Thyroid gland (tissue), 4 donors: ENCODE data around the gene RAMP3.

Experiments used
- POLR2A ChIP-seq, 2 donors: fragments of 450-650 bp; IDR thresholded peaks; one replicate each; pipeline ENCODE4 v1.6.1; 2017; ENCODE audit warnings: antibody characterized with exemption in 2 of 2, mild to moderate bottlenecking in 2 of 2, moderate library complexity in 1 of 2
- TF ChIP-seq, protein P1 (sequence below), 6 experiments: fragments of 200-600 bp in 3 of 6; fragments of 450-650 bp in 3 of 6; sonication (generic) in 3 of 6; IDR thresholded peaks; one replicate each; pipeline ENCODE4 v1.5.1; 2016 to 2019; ENCODE audit warnings: antibody characterized with exemption in 6 of 6, mild to moderate bottlenecking in 2 of 6, inconsistent platforms in 1 of 6, moderate library complexity in 1 of 6

DNA sequence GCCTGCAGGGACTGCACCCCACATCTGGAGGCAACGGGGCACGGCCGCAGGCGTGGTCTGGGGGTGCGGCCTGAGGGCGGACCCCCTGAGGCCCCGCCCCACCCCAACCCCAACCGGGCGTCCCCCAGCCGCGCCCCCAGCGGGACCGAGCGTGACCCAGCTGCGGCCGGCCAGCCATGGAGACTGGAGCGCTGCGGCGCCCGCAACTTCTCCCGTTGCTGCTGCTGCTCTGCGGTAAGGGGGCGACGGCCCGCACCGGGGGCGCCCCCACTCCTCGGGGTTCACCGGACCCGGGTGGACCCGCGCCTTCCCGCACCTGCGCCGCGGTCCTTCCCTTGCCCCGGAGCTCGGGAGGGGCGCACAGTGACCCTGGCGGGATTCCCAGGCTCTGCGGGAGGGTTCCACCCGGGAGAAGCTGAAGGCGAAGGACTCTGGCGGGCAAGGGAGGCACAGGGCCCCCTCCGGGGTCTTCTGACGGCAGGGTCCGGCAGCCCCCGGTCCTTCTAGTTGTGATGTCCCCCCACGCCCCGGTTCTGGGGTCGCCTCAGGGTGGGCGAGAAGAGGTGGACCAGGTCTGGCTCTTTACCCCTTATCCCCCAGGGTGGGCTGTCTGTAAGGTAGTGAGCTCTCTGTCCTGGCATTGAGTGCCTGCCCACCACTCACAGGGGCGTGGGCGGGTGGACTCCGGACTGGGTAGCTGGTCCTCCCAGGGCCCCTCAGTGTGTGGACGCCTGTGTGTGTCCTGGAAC lies at the start of gene RAMP3:
- TF ChIP-seq, protein P1, sequence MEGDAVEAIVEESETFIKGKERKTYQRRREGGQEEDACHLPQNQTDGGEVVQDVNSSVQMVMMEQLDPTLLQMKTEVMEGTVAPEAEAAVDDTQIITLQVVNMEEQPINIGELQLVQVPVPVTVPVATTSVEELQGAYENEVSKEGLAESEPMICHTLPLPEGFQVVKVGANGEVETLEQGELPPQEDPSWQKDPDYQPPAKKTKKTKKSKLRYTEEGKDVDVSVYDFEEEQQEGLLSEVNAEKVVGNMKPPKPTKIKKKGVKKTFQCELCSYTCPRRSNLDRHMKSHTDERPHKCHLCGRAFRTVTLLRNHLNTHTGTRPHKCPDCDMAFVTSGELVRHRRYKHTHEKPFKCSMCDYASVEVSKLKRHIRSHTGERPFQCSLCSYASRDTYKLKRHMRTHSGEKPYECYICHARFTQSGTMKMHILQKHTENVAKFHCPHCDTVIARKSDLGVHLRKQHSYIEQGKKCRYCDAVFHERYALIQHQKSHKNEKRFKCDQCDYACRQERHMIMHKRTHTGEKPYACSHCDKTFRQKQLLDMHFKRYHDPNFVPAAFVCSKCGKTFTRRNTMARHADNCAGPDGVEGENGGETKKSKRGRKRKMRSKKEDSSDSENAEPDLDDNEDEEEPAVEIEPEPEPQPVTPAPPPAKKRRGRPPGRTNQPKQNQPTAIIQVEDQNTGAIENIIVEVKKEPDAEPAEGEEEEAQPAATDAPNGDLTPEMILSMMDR (IDR thresholded peaks at IDR 0.05) = no peak
- no peak for TF ChIP-seq POLR2A (IDR thresholded peaks at IDR 0.05)
